PC-3 (cell line): ENCODE data around the gene PRKN. TPM values are rescaled to one million over a fixed set of nuclear protein-coding genes. Genes with fewer than 3 reads are reported as not detected.
A peak's percentile ranks its signal among the peaks of the same experiment; 100 is the strongest.

Experiments
- ATAC-seq: fragments of 200-7000 bp; cut with Tn5 transposase; 2 replicates; pipeline ENCODE4 v1.9.1; 2020; ENCODE audit warnings: mild to moderate bottlenecking, moderate library complexity
- BruUV-seq: library from RNA; stranded (reverse); fragments of 400-500 nt; replicated peaks from 2 replicates; lab custom pipeline; 2021; lab: Mats Ljungman, UMichigan
- CTCF ChIA-PET: fragments of 300-600 bp; sonication (Branson Sonifier 250); formaldehyde crosslinking; loops from one replicate; lab custom pipeline; 2022; ENCODE audit warnings: antibody characterized with exemption; lab: Charles Lee
- POLR2A ChIA-PET: fragments of 300-600 bp; sonication (Branson Sonifier 250); formaldehyde crosslinking; loops from one replicate; lab custom pipeline; 2022; ENCODE audit warnings: antibody characterized with exemption; ENCODE audit not compliant: unreplicated experiment; lab: Charles Lee
- DNase-seq: peaks from one replicate; pipeline ENCODE4 v3.0.0-alpha.2; 2015
- H2AFZ ChIP-seq: fragments of 300-600 bp; sonication (generic); 2 replicates; pipeline ENCODE4 v1.6.0; 2016; ENCODE audit warnings: antibody characterized with exemption, low read length
- H3F3A ChIP-seq: fragments of 300-600 bp; sonication (generic); one replicate; pipeline ENCODE4 v1.6.0; 2017; ENCODE audit warnings: antibody characterized with exemption, low read length, control low read depth, mild to moderate bottlenecking; ENCODE audit not compliant: unreplicated experiment
- H3K27ac ChIP-seq: fragments of 300-600 bp; sonication (generic); 2 replicates; pipeline ENCODE4 v1.5.1; 2016; ENCODE audit warnings: mild to moderate bottlenecking, low read length
- H3K27me3 ChIP-seq: fragments of 300-600 bp; sonication (generic); 2 replicates; pipeline ENCODE4 v1.6.1; 2016; ENCODE audit warnings: low read length, mixed read lengths
- H3K36me3 ChIP-seq: fragments of 300-600 bp; sonication (generic); 2 replicates; pipeline ENCODE4 v1.6.1; 2016; ENCODE audit warnings: low read depth, mixed run types, low read length, mixed read lengths
- H3K4me1 ChIP-seq: fragments of 300-600 bp; sonication (generic); 2 replicates; pipeline ENCODE4 v1.5.1; 2016; ENCODE audit warnings: low read length; ENCODE audit not compliant: insufficient read depth
- H3K4me2 ChIP-seq: fragments of 300-600 bp; sonication (generic); 2 replicates; pipeline ENCODE4 v1.6.0; 2016; ENCODE audit warnings: low read length
- H3K4me3 ChIP-seq: fragments of 300-600 bp; sonication (generic); 2 replicates; pipeline ENCODE4 v1.5.1; 2016; ENCODE audit warnings: mild to moderate bottlenecking, low read length, mixed read lengths
- H3K79me2 ChIP-seq: fragments of 300-600 bp; sonication (generic); 2 replicates; pipeline ENCODE4 v1.6.1; 2017; ENCODE audit warnings: low read length, mixed read lengths
- H3K9ac ChIP-seq: fragments of 300-600 bp; sonication (generic); 2 replicates; pipeline ENCODE4 v1.6.0; 2016; ENCODE audit warnings: mild to moderate bottlenecking, low read length
- H3K9me2 ChIP-seq: fragments of 300-600 bp; sonication (generic); replicated peaks from 2 replicates; pipeline ENCODE4 v1.6.1; 2016; ENCODE audit warnings: mixed run types, low read length, mixed read lengths
- H3K9me3 ChIP-seq: fragments of 300-600 bp; sonication (generic); 2 replicates; pipeline ENCODE4 v1.6.1; 2016; ENCODE audit warnings: low read length, mixed read lengths
- H4K20me1 ChIP-seq: fragments of 300-600 bp; sonication (generic); 2 replicates; pipeline ENCODE4 v1.6.1; 2016; ENCODE audit warnings: low read length, mixed read lengths
- CTCF ChIP-seq: fragments of 300-600 bp; sonication (generic); conservative IDR thresholded peaks from 2 replicates; pipeline ENCODE4 v1.5.1; 2017; ENCODE audit warnings: antibody characterized with exemption, low read depth, mild to moderate bottlenecking, low read length
- EZH2 ChIP-seq: fragments of 300-600 bp; sonication (generic); IDR thresholded peaks from one replicate; pipeline ENCODE4 v1.6.1; 2017; ENCODE audit warnings: antibody characterized with exemption, mild to moderate bottlenecking, low read length; ENCODE audit not compliant: unreplicated experiment
- EZH2phosphoT487 ChIP-seq: fragments of 300-600 bp; sonication (generic); IDR thresholded peaks from 2 replicates; pipeline ENCODE4 v1.6.1; 2018; ENCODE audit warnings: mild to moderate bottlenecking, antibody characterized with exemption, low read length, borderline replicate concordance
- intact Hi-C: fragments of 100-400 bp; cut with micrococcal nuclease; formaldehyde crosslinking; loops from 2 replicates; pipeline ENCODE4 v1.9.0; 2023
- total RNA-seq: library from RNA; depleted of rRNA; stranded (reverse); fragments of >200 nt; gene quantifications from 2 replicates; pipeline ENCODE4 v1.2.3, GENCODE V29; 2014

PRKN gene
- total RNA-seq, 1 experiment from 2014 or later, result not detected

GRCh38 chr6:161618831-161619454 lies 1108.6 kb downstream of the PRKN start:
- no peak overlapping the region for H2AFZ ChIP-seq
- H3K36me3 ChIP-seq, result no peaks in the 10 kb centered on the region
- no peaks in the 10 kb centered on the region for H4K20me1 ChIP-seq
- no peaks in the 10 kb centered on the region for H3F3A ChIP-seq
- H3K79me2 ChIP-seq, result no peaks in the 10 kb centered on the region
- intact Hi-C loops, result no loop called here
- H3K9me3 ChIP-seq, result no peaks in the 10 kb centered on the region
- no peak for ATAC-seq
- no TSS peak for BruUV-seq
- H3K4me3 ChIP-seq, result no peak overlapping the region
- ChIA-PET CTCF (no interaction called here), POLR2A (no interaction called here)
- no peak overlapping the region for H3K27ac ChIP-seq
- H3K4me2 ChIP-seq, result no peak overlapping the region
- DNase-seq, result peak; percentile 36
- no peaks in the 10 kb centered on the region for H3K4me1 ChIP-seq
- peaks cover 9% of the 10 kb centered on the region for H3K27me3 ChIP-seq
- H3K9ac ChIP-seq, result no peak overlapping the region
- TF ChIP-seq EZH2 (no peak), CTCF (peak; percentile 43)
- H3K9me2 ChIP-seq, result no peaks in the 10 kb centered on the region

GRCh38 chr6:161613711-161614110 lies 1113.9 kb downstream of the PRKN start:
- no peaks in the 10 kb centered on the region for H3K9me3 ChIP-seq
- H3K4me1 ChIP-seq, result no peaks in the 10 kb centered on the region
- H3K27me3 ChIP-seq, result peaks cover 6% of the 10 kb centered on the region
- no peak overlapping the region for H3K4me3 ChIP-seq
- ATAC-seq (no peak), DNase-seq (no peak)
- CTCF ChIA-PET, result no interaction called here
- H3K27ac ChIP-seq, result no peak overlapping the region
- no TSS peak for BruUV-seq
- H4K20me1 ChIP-seq, result no peaks in the 10 kb centered on the region
- H3K4me2 ChIP-seq, result no peak overlapping the region
- H3K9me2 ChIP-seq, result no peaks in the 10 kb centered on the region
- no peak overlapping the region for H2AFZ ChIP-seq
- H3F3A ChIP-seq, result no peaks in the 10 kb centered on the region
- intact Hi-C loops, result no loop called here
- no peaks in the 10 kb centered on the region for H3K36me3 ChIP-seq
- H3K9ac ChIP-seq, result no peak overlapping the region
- H3K79me2 ChIP-seq, result no peaks in the 10 kb centered on the region
- POLR2A ChIA-PET, result no interaction called here
- no peak for TF ChIP-seq EZH2
- no peak for TF ChIP-seq CTCF
- no peak for TF ChIP-seq EZH2phosphoT487

GRCh38 chr6:161608771-161609170 lies 1118.8 kb downstream of the PRKN start:
- Histone ChIP-seq H3K4me1 (no peaks in the 10 kb centered on the region), H3F3A (no peaks in the 10 kb centered on the region), H3K79me2 (no peaks in the 10 kb centered on the region), H4K20me1 (no peaks in the 10 kb centered on the region), H3K4me2 (no peak overlapping the region), H3K27ac (no peak overlapping the region), H3K9ac (no peak overlapping the region), H3K9me3 (no peaks in the 10 kb centered on the region), H2AFZ (no peak overlapping the region), H3K27me3 (peaks cover 12% of the 10 kb centered on the region), H3K4me3 (no peak overlapping the region), H3K36me3 (no peaks in the 10 kb centered on the region), H3K9me2 (no peaks in the 10 kb centered on the region)
- ChIA-PET CTCF (no interaction called here), POLR2A (no interaction called here)
- DNase-seq (no peak), ATAC-seq (no peak)
- no TSS peak for BruUV-seq
- intact Hi-C loops, result no loop called here
- no peak for TF ChIP-seq CTCF
- no peak for TF ChIP-seq EZH2phosphoT487
- TF ChIP-seq EZH2, result no peak
